Naive thymus-derived CD4-positive, alpha-beta T cell (primary cell): ENCODE results near the gene KLF17. TPM values are rescaled to one million over a fixed set of nuclear protein-coding genes. Genes with fewer than 3 reads are reported as not detected.
"Not testable (repeated sequence)": the region's sequence is repeated elsewhere in the genome, so short reads cannot be mapped to it uniquely, and the experiment has no call there.

Source experiments
- ATAC-seq: fragments of 150-1000 bp; cut with Tn5 transposase; 2 replicates; pipeline ENCODE4 v1.10.0; 2021; ENCODE audit warnings: mild to moderate bottlenecking, moderate library complexity
- CTCF ChIA-PET: fragments of 350-600 bp; sonication (Branson Sonifier 250); formaldehyde crosslinking; loops from one replicate; lab custom pipeline; 2021; ENCODE audit warnings: antibody characterized with exemption; lab: Charles Lee
- POLR2A ChIA-PET: fragments of 350-600 bp; sonication (Branson Sonifier 250); formaldehyde crosslinking; loops from one replicate; lab custom pipeline; 2021; ENCODE audit warnings: antibody characterized with exemption, inconsistent platforms; lab: Charles Lee
- DNase-seq, 9 donors: peaks; one replicate each; pipeline versions ENCODE4 v3.0.0 to v3.0.0-alpha.2; 2020 to 2022; ENCODE audit warnings: mixed read lengths in 1 of 9
- H3K27ac ChIP-seq: one replicate; pipeline ENCODE4 v1.7.0; 2013; ENCODE audit warnings: mild to moderate bottlenecking, low read depth, low read length, moderate library complexity
- H3K27me3 ChIP-seq, 2 donors: one replicate each; pipeline ENCODE4 v1.7.0; 2013; ENCODE audit warnings: low read length in 2 of 2, mild to moderate bottlenecking in 2 of 2, moderate library complexity in 2 of 2; ENCODE audit not compliant: control insufficient read depth in 2 of 2, insufficient read depth in 2 of 2
- H3K36me3 ChIP-seq, 3 experiments: 1 replicate in 2 of 3; 2 replicates in 1 of 3; pipeline ENCODE4 v1.7.0; 2013; ENCODE audit warnings: low read length in 3 of 3, mild to moderate bottlenecking in 3 of 3, moderate library complexity in 1 of 3; ENCODE audit not compliant: insufficient read depth in 3 of 3, control insufficient read depth in 2 of 3
- H3K4me1 ChIP-seq, 2 donors: one replicate each; pipeline ENCODE4 v1.7.0; 2013; ENCODE audit warnings: low read length in 2 of 2, mild to moderate bottlenecking in 2 of 2, moderate library complexity in 1 of 2; ENCODE audit not compliant: control insufficient read depth in 2 of 2, insufficient read depth in 2 of 2
- H3K4me3 ChIP-seq: 2 replicates; pipeline ENCODE4 v1.7.0; 2013; ENCODE audit warnings: mild to moderate bottlenecking, low read length
- H3K9me3 ChIP-seq, 3 experiments: 1 replicate in 2 of 3; 2 replicates in 1 of 3; pipeline ENCODE4 v1.7.0; 2013; ENCODE audit warnings: low read length in 3 of 3; ENCODE audit not compliant: control insufficient read depth in 2 of 3
- H3K27ac Mint-ChIP-seq, 9 donors: one replicate each; pipeline ENCODE4 v1.8.0; 2020 to 2022; ENCODE audit warnings: mixed read lengths in 9 of 9, mild to moderate bottlenecking in 8 of 9, moderate library complexity in 5 of 9, inconsistent platforms in 2 of 9
- H3K27me3 Mint-ChIP-seq, 5 donors: one replicate each; pipeline ENCODE4 v1.8.0; 2021 to 2022; ENCODE audit warnings: mixed read lengths in 5 of 5, mild to moderate bottlenecking in 1 of 5
- H3K36me3 Mint-ChIP-seq, 5 donors: one replicate each; pipeline ENCODE4 v1.8.0; 2020 to 2022; ENCODE audit warnings: mixed read lengths in 5 of 5, mild to moderate bottlenecking in 3 of 5, inconsistent platforms in 1 of 5
- H3K4me1 Mint-ChIP-seq, 7 donors: one replicate each; pipeline ENCODE4 v1.8.0; 2020 to 2022; ENCODE audit warnings: mixed read lengths in 7 of 7, mild to moderate bottlenecking in 3 of 7, inconsistent platforms in 1 of 7
- H3K4me3 Mint-ChIP-seq, 10 donors: one replicate each; pipeline ENCODE4 v1.8.0; 2020 to 2022; ENCODE audit warnings: mild to moderate bottlenecking in 10 of 10, mixed read lengths in 10 of 10, moderate library complexity in 6 of 10, inconsistent platforms in 2 of 10
- H3K9me3 Mint-ChIP-seq, 11 donors: one replicate each; pipeline ENCODE4 v1.8.0; 2020 to 2022; ENCODE audit warnings: mixed read lengths in 11 of 11, mild to moderate bottlenecking in 4 of 11, inconsistent platforms in 1 of 11, moderate library complexity in 1 of 11
- intact Hi-C, 2 donors: fragments of 100-400 bp; cut with micrococcal nuclease; formaldehyde crosslinking; loops; one replicate each; pipeline ENCODE4 v1.15.1; 2023
- polyA plus RNA-seq, 2 donors: library from polyadenylated mRNA; unstranded; fragments of 300-500 nt; fragmentation: Illumina TruSeq; gene quantifications; one replicate each; pipeline ENCODE4 v1.2.3, GENCODE V29; 2021
- total RNA-seq, 6 experiments: library from RNA in 5 of 6; stranded (reverse) in 5 of 6; gene quantifications; 1 replicate in 5 of 6; 2 replicates in 1 of 6; pipeline ENCODE4 v1.2.3 and lab custom pipeline; 2021 to 2026

Gene KLF17
- total and polyA plus RNA-seq, 7 experiments from 2014 or later: not detected

- CTCF ChIA-PET: not testable (repeated sequence)
Measured at GRCh38 chr1:44117272-44117671, 1.3 kb upstream of the KLF17 start.

DNA sequence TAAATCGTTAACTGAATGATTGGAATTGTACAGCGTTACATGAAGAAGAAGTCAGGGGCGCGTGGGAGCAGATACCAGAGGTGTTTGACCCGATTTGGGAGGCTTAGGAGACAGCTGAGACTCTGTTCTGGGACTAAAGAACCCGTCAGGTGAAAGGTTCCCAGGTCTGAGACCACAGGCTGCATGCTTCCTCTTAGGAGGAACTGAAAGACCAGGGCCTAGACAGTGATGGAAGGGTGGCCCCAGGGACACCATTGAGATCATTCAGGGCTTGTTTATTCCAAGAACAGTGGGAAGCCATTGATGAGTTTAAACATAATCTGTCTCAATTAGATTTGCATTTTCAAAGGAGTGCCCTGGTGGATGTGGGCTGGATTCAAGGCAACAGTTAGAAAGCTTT, 904 bp downstream of the KLF17 start:
- no peaks in the 10 kb centered on the region for H3K36me3 ChIP-seq
- H3K4me3 ChIP-seq: no peak overlapping the region
- ChIA-PET CTCF (no interaction called here), POLR2A (no interaction called here)
- DNase-seq (no peak), ATAC-seq (no peak)
- Mint-ChIP-seq H3K27ac (no peak overlapping the region), H3K9me3 (no peaks in the 10 kb centered on the region), H3K4me3 (no peak overlapping the region), H3K4me1 (peaks cover 0 to 2% (median 0%) of the 10 kb centered on the region in 7 donors), H3K36me3 (no peaks in the 10 kb centered on the region), H3K27me3 (peaks cover 0 to 27% (median 11%) of the 10 kb centered on the region in 5 donors)
- H3K27me3 ChIP-seq: no peaks in the 10 kb centered on the region
- intact Hi-C loops: no loop called here
- no peaks in the 10 kb centered on the region for H3K9me3 ChIP-seq
- no peak overlapping the region for H3K27ac ChIP-seq
- H3K4me1 ChIP-seq: no peaks in the 10 kb centered on the region

More at GRCh38 chr1:44117272-44117671, 1.3 kb upstream of the KLF17 start:
- H3K27ac Mint-ChIP-seq, H3K4me3 ChIP-seq, H3K36me3 ChIP-seq, DNase-seq, H3K36me3 Mint-ChIP-seq, intact Hi-C loops, H3K9me3 ChIP-seq, ATAC-seq, H3K4me1 Mint-ChIP-seq, H3K4me3 Mint-ChIP-seq, H3K9me3 Mint-ChIP-seq, POLR2A ChIA-PET, H3K27me3 ChIP-seq, H3K4me1 ChIP-seq, H3K27ac ChIP-seq: not testable (repeated sequence)
- peaks cover 8 to 23% (median 10%) of the 10 kb centered on the region in 5 donors for H3K27me3 Mint-ChIP-seq

DNA sequence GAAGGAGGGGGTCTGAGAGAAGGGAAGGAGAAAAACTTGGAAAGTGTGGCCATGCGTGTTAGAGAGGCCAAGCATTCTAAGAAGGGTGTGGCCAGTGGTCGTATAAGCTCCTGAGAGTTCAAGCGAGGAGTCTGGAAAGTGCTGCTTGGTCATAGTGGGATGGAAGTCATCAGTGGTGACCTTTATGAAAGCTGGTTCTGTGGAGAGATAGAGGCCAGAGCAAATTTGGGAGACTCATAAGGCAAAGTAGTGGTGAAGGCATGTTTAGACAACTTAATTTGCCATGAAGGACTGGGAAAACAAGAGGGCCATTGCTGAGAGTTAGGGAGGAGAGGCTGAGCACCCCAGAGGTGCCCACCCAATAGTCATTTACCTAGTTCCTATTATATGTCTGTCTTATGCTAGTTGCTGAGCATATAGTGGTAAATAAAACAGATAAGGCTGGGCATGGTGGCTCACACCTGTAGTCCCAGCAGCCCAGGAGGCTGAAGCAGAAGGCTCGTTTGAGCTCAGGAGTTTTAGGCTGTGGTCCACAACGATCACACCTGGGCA, 1.9 kb downstream of the KLF17 start:
- peaks cover 0 to 2% (median 0%) of the 10 kb centered on the region in 7 donors for H3K4me1 Mint-ChIP-seq
- ChIA-PET POLR2A (no interaction called here), CTCF (no interaction called here)
- ATAC-seq (no peak), DNase-seq (no peak)
- H3K27me3 ChIP-seq: no peaks in the 10 kb centered on the region
- H3K9me3 Mint-ChIP-seq: no peaks in the 10 kb centered on the region
- no peak overlapping the region for H3K27ac ChIP-seq
- no peaks in the 10 kb centered on the region for H3K9me3 ChIP-seq
- no peak overlapping the region for H3K4me3 Mint-ChIP-seq
- H3K4me1 ChIP-seq: no peaks in the 10 kb centered on the region
- intact Hi-C loops: no loop called here
- no peak overlapping the region for H3K4me3 ChIP-seq
- H3K36me3 Mint-ChIP-seq: no peaks in the 10 kb centered on the region
- no peak overlapping the region for H3K27ac Mint-ChIP-seq
- H3K27me3 Mint-ChIP-seq: peaks cover 0 to 27% (median 15%) of the 10 kb centered on the region in 5 donors
- no peaks in the 10 kb centered on the region for H3K36me3 ChIP-seq

- H3K4me1 ChIP-seq: no peaks in the 10 kb centered on the region
- Mint-ChIP-seq H3K27me3 (peaks cover 5 to 37% (median 24%) of the 10 kb centered on the region in 5 donors), H3K4me3 (no peak overlapping the region), H3K27ac (no peak overlapping the region), H3K36me3 (no peaks in the 10 kb centered on the region), H3K9me3 (peaks cover 0 to 1% (median 0%) of the 10 kb centered on the region in 11 donors), H3K4me1 (peaks cover 0 to 7% (median 4%) of the 10 kb centered on the region in 7 donors)
- intact Hi-C loops: no loop called here
- no peaks in the 10 kb centered on the region for H3K9me3 ChIP-seq
- H3K36me3 ChIP-seq: no peaks in the 10 kb centered on the region
- no peaks in the 10 kb centered on the region for H3K27me3 ChIP-seq
- no peak overlapping the region for H3K27ac ChIP-seq
- DNase-seq (no peak), ATAC-seq (no peak)
- POLR2A ChIA-PET: no interaction called here
- H3K4me3 ChIP-seq: no peak overlapping the region
- CTCF ChIA-PET: no interaction called here
Measured at GRCh38 chr1:44129616-44130500, 11.2 kb downstream of the KLF17 start.

DNA sequence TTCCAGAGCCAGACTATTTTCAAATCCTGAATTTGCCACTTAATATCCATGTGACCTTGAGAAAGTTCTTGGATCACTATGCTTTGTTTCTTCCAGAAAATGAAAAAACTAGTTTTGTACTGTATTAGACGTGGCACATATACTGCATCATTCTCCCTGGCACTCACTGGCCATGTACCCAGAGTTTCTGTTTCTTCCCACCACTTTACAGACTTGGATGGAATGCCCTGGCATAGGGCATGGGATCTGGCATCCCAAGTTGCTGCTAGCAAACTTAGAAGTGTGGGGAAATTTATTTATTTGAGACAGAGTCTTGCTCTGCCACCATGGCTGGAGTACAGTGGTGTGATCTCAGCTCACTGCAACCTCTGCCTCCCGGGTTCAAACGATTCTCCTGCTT, 12.8 kb downstream of the KLF17 start:
- no peak for ATAC-seq
- H3K4me3 Mint-ChIP-seq: no peak overlapping the region
- ChIA-PET POLR2A (no interaction called here), CTCF (no interaction called here)
- no peaks in the 10 kb centered on the region for H3K36me3 Mint-ChIP-seq
- no peak overlapping the region for H3K27ac ChIP-seq
- no peaks in the 10 kb centered on the region for H3K4me1 ChIP-seq
- peaks cover 0 to 1% (median 0%) of the 10 kb centered on the region in 11 donors for H3K9me3 Mint-ChIP-seq
- intact Hi-C loops: no loop called here
- no peaks in the 10 kb centered on the region for H3K36me3 ChIP-seq
- H3K27ac Mint-ChIP-seq: no peak overlapping the region
- H3K4me3 ChIP-seq: no peak overlapping the region
- no peaks in the 10 kb centered on the region for H3K9me3 ChIP-seq
- H3K27me3 ChIP-seq: no peaks in the 10 kb centered on the region
- no peak for DNase-seq
- peaks cover 0 to 7% (median 4%) of the 10 kb centered on the region in 7 donors for H3K4me1 Mint-ChIP-seq
- H3K27me3 Mint-ChIP-seq: peaks cover 3 to 37% (median 14%) of the 10 kb centered on the region in 5 donors

GRCh38 chr1:44134071-44134920, 15.7 kb downstream of the KLF17 start:
- Mint-ChIP-seq H3K27me3 (peaks cover 0 to 26% (median 8%) of the 10 kb centered on the region in 5 donors), H3K4me3 (no peak overlapping the region), H3K9me3 (no peaks in the 10 kb centered on the region), H3K27ac (no peak overlapping the region), H3K4me1 (peaks cover 0 to 1% (median 0%) of the 10 kb centered on the region in 7 donors), H3K36me3 (no peaks in the 10 kb centered on the region)
- no peaks in the 10 kb centered on the region for H3K9me3 ChIP-seq
- CTCF ChIA-PET: interaction anchor here (0.6 kb wide), 1 partner anchor 43 kb away, joined by 3 read pairs; no protein-coding TSS in a partner anchor
- intact Hi-C loops: no loop called here
- H3K4me3 ChIP-seq: no peak overlapping the region
- POLR2A ChIA-PET: no interaction called here
- no peaks in the 10 kb centered on the region for H3K36me3 ChIP-seq
- no peaks in the 10 kb centered on the region for H3K4me1 ChIP-seq
- no peaks in the 10 kb centered on the region for H3K27me3 ChIP-seq
- H3K27ac ChIP-seq: no peak overlapping the region
- ATAC-seq: no peak
- DNase-seq: no peak
